Measurements from ENCODE around the gene ZFAND4. TPM values are rescaled to one million over a fixed set of nuclear protein-coding genes. Genes with fewer than 3 reads are reported as not detected.

Gene ZFAND4
- total RNA-seq, 1 experiment from 2014 or later: 17.2 TPM

GRCh38 chr10:45580371-45581215 is 92.0 kb downstream of the ZFAND4 start:
- no peak overlapping the region for H3K18ac ChIP-seq (ENCODE audit: insufficient read length, low read depth, low read length)
- H3K36me3 Mint-ChIP-seq (ENCODE audit: insufficient read depth in 1 of 3, low read depth in 3 of 3): no peaks in the 10 kb centered on the region
- H3K79me2 ChIP-seq (ENCODE audit: insufficient read depth, low read length): no peaks in the 10 kb centered on the region
- no peak overlapping the region for H2AK5ac ChIP-seq (ENCODE audit: insufficient read length, low read length)
- H2AFZ ChIP-seq (ENCODE audit: low read length): no peak overlapping the region
- H3K4ac ChIP-seq (ENCODE audit: low read depth, low read length): no peak overlapping the region
- no peak for DNase-seq
- TF ChIP-seq, protein P1, sequence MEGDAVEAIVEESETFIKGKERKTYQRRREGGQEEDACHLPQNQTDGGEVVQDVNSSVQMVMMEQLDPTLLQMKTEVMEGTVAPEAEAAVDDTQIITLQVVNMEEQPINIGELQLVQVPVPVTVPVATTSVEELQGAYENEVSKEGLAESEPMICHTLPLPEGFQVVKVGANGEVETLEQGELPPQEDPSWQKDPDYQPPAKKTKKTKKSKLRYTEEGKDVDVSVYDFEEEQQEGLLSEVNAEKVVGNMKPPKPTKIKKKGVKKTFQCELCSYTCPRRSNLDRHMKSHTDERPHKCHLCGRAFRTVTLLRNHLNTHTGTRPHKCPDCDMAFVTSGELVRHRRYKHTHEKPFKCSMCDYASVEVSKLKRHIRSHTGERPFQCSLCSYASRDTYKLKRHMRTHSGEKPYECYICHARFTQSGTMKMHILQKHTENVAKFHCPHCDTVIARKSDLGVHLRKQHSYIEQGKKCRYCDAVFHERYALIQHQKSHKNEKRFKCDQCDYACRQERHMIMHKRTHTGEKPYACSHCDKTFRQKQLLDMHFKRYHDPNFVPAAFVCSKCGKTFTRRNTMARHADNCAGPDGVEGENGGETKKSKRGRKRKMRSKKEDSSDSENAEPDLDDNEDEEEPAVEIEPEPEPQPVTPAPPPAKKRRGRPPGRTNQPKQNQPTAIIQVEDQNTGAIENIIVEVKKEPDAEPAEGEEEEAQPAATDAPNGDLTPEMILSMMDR (conservative IDR thresholded peaks at IDR 0.05): no peak
- H3K9me3 ChIP-seq (ENCODE audit: control insufficient read depth, low read depth, low read length): no peaks in the 10 kb centered on the region
- no peak overlapping the region for H2BK12ac ChIP-seq (ENCODE audit: insufficient read length, low read depth, low read length)
- no peak overlapping the region for H2BK5ac ChIP-seq (ENCODE audit: insufficient read length, low read length)
- no peak overlapping the region for H4K8ac ChIP-seq (replicated peaks; ENCODE audit: insufficient read length, low read depth, low read length)
- no peaks in the 10 kb centered on the region for H3K27me3 Mint-ChIP-seq (ENCODE audit: low read depth)
- H2BK15ac ChIP-seq (ENCODE audit: low read depth, low read length): no peak overlapping the region
- H3K27ac ChIP-seq (ENCODE audit: insufficient read length, low read depth, low read length): no peak overlapping the region
- H4K5ac ChIP-seq (ENCODE audit: insufficient read length, low read depth, low read length): no peak overlapping the region
- H4K20me1 ChIP-seq (ENCODE audit: control insufficient read depth, insufficient read depth, insufficient read length): no peaks in the 10 kb centered on the region
- no peak overlapping the region for H3K14ac ChIP-seq (ENCODE audit: insufficient read depth, low read length)
- H3K4me1 Mint-ChIP-seq: peaks cover 5 to 14% of the 10 kb centered on the region in 2 experiments
- no peak overlapping the region; a peak in 1 of 7 replicates for H3K27ac Mint-ChIP-seq
- no peak overlapping the region for H4K91ac ChIP-seq (ENCODE audit: insufficient read length, low read depth, low read length)
- no peak overlapping the region for H3K9ac ChIP-seq (ENCODE audit: extremely low read depth, insufficient read length, low read length)
- H2BK20ac ChIP-seq (ENCODE audit: low read depth, low read length, poor library complexity, severe bottlenecking): no peak overlapping the region
- no peaks in the 10 kb centered on the region for H3K4me1 ChIP-seq (ENCODE audit: insufficient read depth, low read length)
- no peak overlapping the region for H3K23ac ChIP-seq (ENCODE audit: insufficient read length, low read depth, low read length)
- H2BK120ac ChIP-seq (ENCODE audit: low read depth, low read length, poor library complexity, severe bottlenecking): no peak overlapping the region
- H3K4me3 Mint-ChIP-seq: no peak overlapping the region
- no peaks in the 10 kb centered on the region for H3K23me2 ChIP-seq (ENCODE audit: insufficient read length, low read depth, low read length, poor library complexity, severe bottlenecking)
- no peaks in the 10 kb centered on the region for H3K79me1 ChIP-seq (ENCODE audit: insufficient read depth, low read depth, low read length, poor library complexity, severe bottlenecking)
- no peak overlapping the region for H3T11ph ChIP-seq (ENCODE audit: low read length)
- H3K4me2 ChIP-seq (ENCODE audit: insufficient read depth, insufficient read length, low read length): no peak overlapping the region
- H3K9me3 Mint-ChIP-seq: no peaks in the 10 kb centered on the region
- WGBS (ENCODE audit: extremely low coverage, insufficient read length, low lambda C conversion rate): no CpG with 5 or more reads among the region's 8 CpGs
- no peak overlapping the region for H3K56ac ChIP-seq (ENCODE audit: insufficient read length, low read depth, low read length)
- H3K27me3 ChIP-seq (ENCODE audit: insufficient read depth, low read length): no peaks in the 10 kb centered on the region

Data from H9 (cell line).